Aorta (tissue), 5 donors: ENCODE measurements around the gene GNB3. TPM values are rescaled to one million over a fixed set of nuclear protein-coding genes. Genes with fewer than 3 reads are reported as not detected.
"Not testable (repeated sequence)": the region's sequence is repeated elsewhere in the genome, so short reads cannot be mapped to it uniquely, and the experiment has no call there.

Source experiments
- ATAC-seq: fragments of 200-7000 bp; cut with Tn5 transposase; one replicate; pipeline ENCODE4 v1.9.1; 2022; ENCODE audit warnings: moderate library complexity; ENCODE audit not compliant: low FRiP score
- DNase-seq, 2 donors: peaks; one replicate each; pipeline ENCODE4 v3.0.0-alpha.2; 2020
- H3K27ac ChIP-seq, 2 donors: one replicate each; pipeline ENCODE4 v1.5.1; 2013; ENCODE audit warnings: low read length in 2 of 2, mild to moderate bottlenecking in 2 of 2, moderate library complexity in 2 of 2, control low read depth in 1 of 2, inconsistent platforms in 1 of 2, low read depth in 1 of 2
- H3K27me3 ChIP-seq, 2 donors: one replicate each; pipeline ENCODE4 v1.6.1; 2013; ENCODE audit warnings: control low read depth in 1 of 2, low read length in 1 of 2, mild to moderate bottlenecking in 1 of 2, moderate library complexity in 1 of 2; ENCODE audit not compliant: insufficient read depth in 2 of 2, control insufficient read depth in 1 of 2
- H3K36me3 ChIP-seq, 2 donors: one replicate each; pipeline ENCODE4 v1.6.1; 2013; ENCODE audit warnings: control low read depth in 1 of 2, low read length in 1 of 2, mild to moderate bottlenecking in 1 of 2; ENCODE audit not compliant: insufficient read depth in 2 of 2, control insufficient read depth in 1 of 2
- H3K4me1 ChIP-seq, 2 donors: one replicate each; pipeline ENCODE4 v1.6.1; 2013; ENCODE audit warnings: low read length in 2 of 2, control low read depth in 1 of 2, mild to moderate bottlenecking in 1 of 2, moderate library complexity in 1 of 2; ENCODE audit not compliant: insufficient read depth in 2 of 2, control insufficient read depth in 1 of 2
- H3K4me3 ChIP-seq, 2 donors: one replicate each; pipeline ENCODE4 v1.5.1; 2013; ENCODE audit warnings: low read length in 2 of 2, control low read depth in 1 of 2, mild to moderate bottlenecking in 1 of 2
- H3K9me3 ChIP-seq: one replicate; pipeline ENCODE4 v1.6.1; 2013; ENCODE audit warnings: mild to moderate bottlenecking, low read length; ENCODE audit not compliant: control insufficient read depth
- WGBS, 2 donors: extraction: QIAGEN DNeasy Blood & Tissue Kit; methylation state at CpG; one replicate each; pipeline ENCODE4 v1.1.7; 2013; 5-methylcytosine and 5-hydroxymethylcytosine counted together
- intact Hi-C, 2 donors: fragments of 100-400 bp; cut with DNase I; formaldehyde crosslinking; loops; one replicate each; pipeline versions ENCODE4 v1.14.2 to v1.15.0; 2022
- polyA plus RNA-seq, 2 donors: library from polyadenylated mRNA; stranded (reverse); fragments of 200-250 nt; gene quantifications; one replicate each; pipeline ENCODE4 v1.2.3, GENCODE V29; 2013
- total RNA-seq, 2 donors: library from RNA; stranded (reverse); fragmentation: NEBNext Ultra II Directional; extraction: Animal tissue kit (Norgen Biotek cat#: 25700); gene quantifications; one replicate each; pipeline ENCODE4 v1.2.1, GENCODE V29; 2021
- donor health status: healthy with polysubstance abuse.
- donor health status: Bipolar disorder and iron deficiency.
- donor health status: DM: no; HTN: no; CAD: no.
- donor health status: DM: no; HTN: no; CAD: no.
- donor health status: DM: yes; HTN: yes; CAD: no.

Gene GNB3
- total and polyA plus RNA-seq, 4 donors, result 6.0 to 32.9 (median 10.9) TPM

GRCh38 chr12:6866920-6867412, 26.2 kb downstream of the GNB3 start:
- H3K36me3 ChIP-seq, result peaks cover 2 to 3% of the 10 kb centered on the region in 2 donors
- DNase-seq, result peak; percentile 83 to 91
- ATAC-seq, result peak; percentile 20
- intact Hi-C loops, result loop anchor here (2.0 to 5.0 kb wide), 3 partner anchors 14 to 75 kb away; partner anchors contain the start of genes ATN1 (in 1 of the 2), C12orf57 (in 1 of the 2), RNU7-1 (in 1 of the 2) and USP5 (in 1 of the 2)
- H3K4me3 ChIP-seq, result peak overlapping the region in 1 of 2 donors; percentile 88
- no peaks in the 10 kb centered on the region for H3K9me3 ChIP-seq
- peak overlapping the region in 1 of 2 donors; percentile 77 for H3K27ac ChIP-seq
- H3K27me3 ChIP-seq, result no peaks in the 10 kb centered on the region
- 0 to 1% methylated on average over 31 to 33 of the region's 33 CpGs for WGBS, 2 donors
- H3K4me1 ChIP-seq, result peaks cover 0 to 1% of the 10 kb centered on the region in 2 donors

GRCh38 chr12:6867413-6868210, 26.9 kb downstream of the GNB3 start, which contains the start of gene TPI1:
TPI1 (plus strand) TSS chr12:6867531; CDS start chr12:6867567, 36 bp downstream.
- ATAC-seq, result peak; percentile 93
- peaks cover 2 to 3% of the 10 kb centered on the region in 2 donors for H3K36me3 ChIP-seq
- peaks cover 0 to 1% of the 10 kb centered on the region in 2 donors for H3K4me1 ChIP-seq
- H3K9me3 ChIP-seq, result no peaks in the 10 kb centered on the region
- no peaks in the 10 kb centered on the region for H3K27me3 ChIP-seq
- H3K27ac ChIP-seq, result peak within 1 kb of the TSS in 1 of 2 donors; percentile 77
- intact Hi-C loops, result loop anchor here (2.0 to 5.0 kb wide), 4 partner anchors 15 to 75 kb away; partner anchors contain the start of genes ATN1 (in 1 of the 2), C12orf57 (in 1 of the 2), RNU7-1 (in 1 of the 2) and USP5 (in 1 of the 2)
- H3K4me3 ChIP-seq, result peak within 1 kb of the TSS; percentile 71 to 88
- DNase-seq, result peak; percentile 82 to 97
- 0% methylated on average over 66 to 86 of the region's 86 CpGs for WGBS, 2 donors

GRCh38 chr12:6868211-6869048, 27.7 kb downstream of the GNB3 start:
- peak overlapping the region; percentile 71 to 88 for H3K4me3 ChIP-seq
- 8 to 9% methylated on average over 22 of the region's 22 CpGs for WGBS, 2 donors
- H3K36me3 ChIP-seq, result peaks cover 2% of the 10 kb centered on the region in 2 donors

DNA sequence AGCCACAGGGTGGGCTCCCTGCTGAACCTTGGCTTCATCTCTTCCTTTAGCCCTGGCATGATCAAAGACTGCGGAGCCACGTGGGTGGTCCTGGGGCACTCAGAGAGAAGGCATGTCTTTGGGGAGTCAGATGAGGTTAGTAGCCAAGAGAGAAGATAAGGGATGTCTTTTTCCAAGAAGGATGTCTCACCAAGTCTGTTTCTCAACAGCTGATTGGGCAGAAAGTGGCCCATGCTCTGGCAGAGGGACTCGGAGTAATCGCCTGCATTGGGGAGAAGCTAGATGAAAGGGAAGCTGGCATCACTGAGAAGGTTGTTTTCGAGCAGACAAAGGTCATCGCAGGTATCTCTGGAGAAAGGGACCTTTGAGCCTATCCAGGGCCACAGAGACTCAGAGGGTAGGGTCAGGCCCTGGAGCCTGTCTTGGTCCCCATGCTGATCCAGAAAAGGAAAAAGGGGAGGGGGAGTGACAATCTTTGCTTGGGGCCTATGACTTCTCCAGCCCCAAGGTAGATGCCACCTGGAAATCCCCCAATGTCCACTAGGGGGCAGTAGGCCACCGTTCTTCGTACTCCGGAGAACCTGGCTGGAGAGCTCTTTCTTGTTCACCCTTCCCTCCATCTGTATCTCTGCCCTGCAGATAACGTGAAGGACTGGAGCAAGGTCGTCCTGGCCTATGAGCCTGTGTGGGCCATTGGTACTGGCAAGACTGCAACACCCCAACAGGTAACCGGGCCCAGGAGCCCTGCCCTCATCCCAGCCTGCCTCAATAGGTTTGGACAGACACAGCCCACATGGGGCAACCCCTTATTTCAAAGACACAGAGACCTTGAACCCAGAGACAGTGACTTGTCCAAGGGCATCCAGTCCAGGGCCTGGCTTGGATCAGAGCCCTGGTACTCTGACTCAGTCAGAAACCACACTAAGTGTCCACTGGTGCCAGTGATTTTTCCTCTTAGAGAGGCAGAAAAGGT, 28.6 kb downstream of the GNB3 start:
- ATAC-seq, result no peak

More at GRCh38 chr12:6868211-6869048, 27.7 kb downstream of the GNB3 start:
- no peaks in the 10 kb centered on the region for H3K27me3 ChIP-seq
- H3K4me1 ChIP-seq, result peaks cover 0 to 1% of the 10 kb centered on the region in 2 donors
- DNase-seq, result no peak
- peak overlapping the region in 1 of 2 donors; percentile 11 for H3K27ac ChIP-seq
- intact Hi-C loops, result loop anchor here (2.0 to 5.0 kb wide), 3 partner anchors 59 to 74 kb away; partner anchors contain the start of genes ATN1 (in 1 of the 2), C12orf57 (in 1 of the 2) and RNU7-1 (in 1 of the 2)
- no peak for ATAC-seq
- no peaks in the 10 kb centered on the region for H3K9me3 ChIP-seq

GRCh38 chr12:6870304-6870703, 29.6 kb downstream of the GNB3 start:
- H3K4me1 ChIP-seq, ATAC-seq, H3K27me3 ChIP-seq, H3K9me3 ChIP-seq, H3K36me3 ChIP-seq, H3K27ac ChIP-seq, DNase-seq, H3K4me3 ChIP-seq: not testable (repeated sequence)
- 57 to 59% methylated on average over 4 of the region's 4 CpGs for WGBS, 2 donors
- intact Hi-C loops, result loop anchor here in 1 of 2 donors (5.0 kb wide), 1 partner anchor 103 kb away; the partner anchor contains the start of gene PTMS

More for the DNA sequence above, 28.6 kb downstream of the GNB3 start:
- WGBS, 2 donors, result 33 to 36% methylated on average over 12 of the region's 12 CpGs
- intact Hi-C loops, result loop anchor here (2.0 to 5.0 kb wide), 4 partner anchors 58 to 102 kb away; partner anchors contain the start of genes ATN1 (in 1 of the 2), C12orf57 (in 1 of the 2), PTMS (in 1 of the 2) and RNU7-1 (in 1 of the 2)
- Histone ChIP-seq H3K4me3 (no peak overlapping the region), H3K4me1 (peaks cover 0 to 1% of the 10 kb centered on the region in 2 donors), H3K36me3 (peaks cover 0 to 2% of the 10 kb centered on the region in 2 donors), H3K27ac (no peak overlapping the region), H3K27me3 (no peaks in the 10 kb centered on the region), H3K9me3 (no peaks in the 10 kb centered on the region)
- DNase-seq, result peak; percentile 82 to 90

- Histone ChIP-seq H3K27ac (no peak overlapping the region), H3K4me3 (no peak overlapping the region), H3K27me3 (no peaks in the 10 kb centered on the region), H3K36me3 (peaks cover 0 to 2% of the 10 kb centered on the region in 2 donors), H3K9me3 (no peaks in the 10 kb centered on the region), H3K4me1 (peaks cover 0 to 1% of the 10 kb centered on the region in 2 donors)
- DNase-seq (no peak), ATAC-seq (no peak)
- intact Hi-C loops, result loop anchor here in 1 of 2 donors (5.0 kb wide), 1 partner anchor 104 kb away; the partner anchor contains the start of gene PTMS
- 75 to 78% methylated on average over 12 of the region's 12 CpGs for WGBS, 2 donors
Measured at GRCh38 chr12:6871052-6871957, 30.6 kb downstream of the GNB3 start.
